Measurements from ENCODE around the gene CCDC66.

CCDC66 gene

GRCh38 chr3:56624725-56625124 is 67.8 kb downstream of the CCDC66 start:
- no peak for DNase-seq

- DNase-seq, result no peak
Observed at GRCh38 chr3:56629047-56629446, 72.1 kb downstream of the CCDC66 start.

GRCh38 chr3:56629451-56629850 is 72.5 kb downstream of the CCDC66 start:
- DNase-seq, result no peak

- no peak for DNase-seq
Observed at GRCh38 chr3:56630966-56631365, 74.0 kb downstream of the CCDC66 start.

GRCh38 chr3:56633181-56633580 is 76.2 kb downstream of the CCDC66 start:
- DNase-seq, result no peak

- DNase-seq, result no peak
Observed at GRCh38 chr3:56633602-56634535, 76.9 kb downstream of the CCDC66 start.

GRCh38 chr3:56645407-56645806 is 88.4 kb downstream of the CCDC66 start:
- no peak for DNase-seq

GRCh38 chr3:56654460-56654859 is 97.5 kb downstream of the CCDC66 start:
- no peak for DNase-seq

- DNase-seq, result no peak
Observed at GRCh38 chr3:56655709-56656108, 98.7 kb downstream of the CCDC66 start.

GRCh38 chr3:56664823-56665222 is 107.8 kb downstream of the CCDC66 start:
- DNase-seq, result no peak

- no peak for DNase-seq
Observed at GRCh38 chr3:56667973-56668579, 111.1 kb downstream of the CCDC66 start.

Data from stimulated activated CD8-positive, alpha-beta memory T cell treated with anti-CD3 and anti-CD28 coated beads, Interleukin-4, amount 100 ng/mL, for 48 hours (primary cell).